Psoas muscle (tissue), 8 donors: Measurements from ENCODE around the gene TVP23C. TPM values are rescaled to one million over a fixed set of nuclear protein-coding genes. Genes with fewer than 3 reads are reported as not detected.

Source experiments
- ATAC-seq, 4 donors: fragments of 200-7000 bp; cut with Tn5 transposase; one replicate each; pipeline ENCODE4 v1.9.1; 2020; ENCODE audit warnings: moderate library complexity in 3 of 4, mild to moderate bottlenecking in 2 of 4
- DNase-seq, 2 donors: peaks; one replicate each; pipeline ENCODE4 v3.0.0-alpha.2; 2020
- H3K27ac ChIP-seq: fragments of 200-600 bp; one replicate; pipeline ENCODE4 v1.8.0; 2022
- H3K27me3 ChIP-seq, 3 donors: fragments of 200-600 bp in 1 of 3; one replicate each; pipeline versions ENCODE4 v1.6.1 to v1.8.0; 2013 to 2022; ENCODE audit warnings: low read length in 2 of 3, mild to moderate bottlenecking in 2 of 3, moderate library complexity in 1 of 3; ENCODE audit not compliant: insufficient read depth in 3 of 3
- H3K36me3 ChIP-seq, 2 donors: fragments of 200-600 bp in 1 of 2; one replicate each; pipeline versions ENCODE4 v1.6.1 to v1.8.0; 2013 to 2022; ENCODE audit warnings: low read depth in 1 of 2, mild to moderate bottlenecking in 1 of 2, moderate library complexity in 1 of 2; ENCODE audit not compliant: insufficient read depth in 1 of 2
- H3K4me1 ChIP-seq: fragments of 200-600 bp; one replicate; pipeline ENCODE4 v1.8.0; 2022
- H3K4me3 ChIP-seq: fragments of 200-600 bp; one replicate; pipeline ENCODE4 v1.8.0; 2022; ENCODE audit warnings: mild to moderate bottlenecking
- H3K9me3 ChIP-seq: fragments of 200-600 bp; one replicate; pipeline ENCODE4 v1.8.0; 2022
- whole genome bisulfite sequencing, 3 donors: extraction: QIAGEN DNeasy Blood & Tissue Kit; methylation state at CpG; one replicate each; pipeline versions ENCODE4 v1.1.6 to v1.1.7; 2013; 5-methylcytosine and 5-hydroxymethylcytosine counted together
- intact Hi-C, 2 donors: fragments of 100-400 bp; cut with DNase I; formaldehyde crosslinking; loops; one replicate each; pipeline versions ENCODE4 v1.11.0 to v1.14.2; 2022
- polyA plus RNA-seq, 3 donors: library from polyadenylated mRNA; stranded (reverse); fragments of 200-250 nt; gene quantifications; one replicate each; pipeline ENCODE4 v1.2.3, GENCODE V29; 2013
- total RNA-seq, 4 donors: library from RNA; stranded (reverse); fragmentation: NEBNext Ultra II Directional in 2 of 4; extraction: Animal tissue kit (Norgen Biotek cat#: 25700) in 2 of 4; gene quantifications; one replicate each; pipeline versions ENCODE4 v1.2.1 to v1.2.4, GENCODE V29; 2021 to 2023
- TF ChIP-seq, protein P1 (sequence below): fragments of 200-600 bp; IDR thresholded peaks from one replicate; pipeline ENCODE4 v1.8.0; 2022; ENCODE audit warnings: antibody characterized with exemption
- donor health status: healthy with polysubstance abuse.
- donor health status: DM: no; HTN: no; CAD: no; lungs with moderate emphysema.
- donor health status: Bipolar disorder and iron deficiency.
- donor health status: healthy.
- donor health status: DM: yes; HTN: yes; CAD: no.
- donor health status: DM: no; HTN: no; CAD: no.
- donor health status: DM: no; HTN: no; CAD: no.
- donor health status: DM: yes; HTN: yes; CAD: no.

Gene TVP23C
- total and polyA plus RNA-seq, 7 donors: 0.25 to 3.0 (median 1.6) TPM

DNA sequence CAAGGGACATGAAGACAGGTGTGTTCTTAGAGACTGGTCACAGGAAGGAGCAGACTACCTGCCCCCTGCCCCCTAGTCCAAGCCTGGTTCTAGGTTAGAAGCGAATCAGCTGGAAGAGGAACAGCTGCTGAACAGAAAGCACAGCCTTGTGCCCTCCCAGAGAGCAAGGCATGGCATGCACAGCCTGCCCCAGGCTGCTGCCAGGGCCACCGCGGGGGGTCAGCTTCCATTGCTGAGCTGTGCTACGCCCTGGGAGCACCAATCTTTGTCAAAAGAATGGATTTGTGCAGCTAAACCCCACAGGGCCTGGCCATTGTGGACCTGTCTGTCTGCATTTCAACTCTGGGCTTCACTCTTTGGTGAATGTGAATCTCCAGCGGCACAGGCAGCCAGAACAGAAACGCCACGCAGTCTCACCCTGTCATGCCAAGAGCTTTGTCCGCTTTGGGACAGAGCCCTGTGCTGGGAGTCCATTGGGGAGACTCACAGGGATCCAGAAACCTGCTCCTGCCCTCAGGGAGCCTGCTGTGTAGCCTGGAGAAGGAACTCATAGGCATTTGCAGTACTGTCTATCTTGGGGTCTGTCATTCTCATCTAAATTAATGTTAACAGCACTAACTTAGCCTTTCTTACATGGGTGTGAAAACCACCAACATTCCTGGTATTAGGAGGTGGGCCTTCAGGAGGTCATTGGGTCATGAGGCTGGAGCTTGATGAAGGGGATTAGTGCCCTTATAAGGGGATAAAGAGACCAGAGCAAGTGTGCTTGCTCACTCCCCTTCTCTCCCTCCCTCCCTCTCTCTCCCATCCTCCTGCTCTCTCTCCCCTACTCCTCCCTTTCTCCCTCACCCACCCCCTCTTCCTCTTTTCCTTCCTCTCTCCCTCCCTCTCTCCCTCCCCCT lies 70.2 kb downstream of the TVP23C start:
- TF ChIP-seq, protein P1, sequence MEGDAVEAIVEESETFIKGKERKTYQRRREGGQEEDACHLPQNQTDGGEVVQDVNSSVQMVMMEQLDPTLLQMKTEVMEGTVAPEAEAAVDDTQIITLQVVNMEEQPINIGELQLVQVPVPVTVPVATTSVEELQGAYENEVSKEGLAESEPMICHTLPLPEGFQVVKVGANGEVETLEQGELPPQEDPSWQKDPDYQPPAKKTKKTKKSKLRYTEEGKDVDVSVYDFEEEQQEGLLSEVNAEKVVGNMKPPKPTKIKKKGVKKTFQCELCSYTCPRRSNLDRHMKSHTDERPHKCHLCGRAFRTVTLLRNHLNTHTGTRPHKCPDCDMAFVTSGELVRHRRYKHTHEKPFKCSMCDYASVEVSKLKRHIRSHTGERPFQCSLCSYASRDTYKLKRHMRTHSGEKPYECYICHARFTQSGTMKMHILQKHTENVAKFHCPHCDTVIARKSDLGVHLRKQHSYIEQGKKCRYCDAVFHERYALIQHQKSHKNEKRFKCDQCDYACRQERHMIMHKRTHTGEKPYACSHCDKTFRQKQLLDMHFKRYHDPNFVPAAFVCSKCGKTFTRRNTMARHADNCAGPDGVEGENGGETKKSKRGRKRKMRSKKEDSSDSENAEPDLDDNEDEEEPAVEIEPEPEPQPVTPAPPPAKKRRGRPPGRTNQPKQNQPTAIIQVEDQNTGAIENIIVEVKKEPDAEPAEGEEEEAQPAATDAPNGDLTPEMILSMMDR: no peak
- no peak overlapping the region for H3K4me3 ChIP-seq
- peaks cover 11% of the 10 kb centered on the region for H3K4me1 ChIP-seq
- WGBS, 3 donors: 32 to 46% (median 39%) methylated on average over 8 of the region's 8 CpGs
- no peaks in the 10 kb centered on the region for H3K27me3 ChIP-seq
- ATAC-seq (peak in 1 of 4 donors; percentile 32), DNase-seq (no peak)
- H3K9me3 ChIP-seq: no peaks in the 10 kb centered on the region
- no peak overlapping the region for H3K27ac ChIP-seq
- intact Hi-C loops: no loop called here
- H3K36me3 ChIP-seq: no peaks in the 10 kb centered on the region

DNA sequence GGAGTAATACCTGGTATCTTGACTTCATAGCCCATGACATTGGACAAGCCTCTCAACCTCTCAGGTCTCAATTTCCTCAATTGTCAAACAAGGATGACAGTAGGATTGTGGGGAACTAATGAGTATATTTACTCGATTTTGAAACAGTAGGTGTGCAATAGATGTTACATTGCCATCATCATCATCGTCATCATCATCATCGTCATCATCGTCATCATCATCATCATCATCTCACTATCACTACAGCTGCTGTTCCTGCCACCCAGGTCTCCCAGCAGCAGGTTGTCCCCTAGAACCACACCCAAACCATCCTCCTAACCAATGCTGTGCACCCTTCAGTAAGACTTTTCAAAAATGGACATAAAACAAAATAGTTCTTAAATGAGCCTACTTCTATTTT lies 71.1 kb downstream of the TVP23C start:
- Histone ChIP-seq H3K27ac (no peak overlapping the region), H3K4me1 (peaks cover 9% of the 10 kb centered on the region), H3K36me3 (no peaks in the 10 kb centered on the region), H3K9me3 (no peaks in the 10 kb centered on the region), H3K27me3 (no peaks in the 10 kb centered on the region), H3K4me3 (no peak overlapping the region)
- ATAC-seq: no peak
- TF ChIP-seq, protein P1: no peak
- no peak for DNase-seq
- WGBS, 3 donors: 92 to 99% (median 94%) methylated on average over 4 of the region's 4 CpGs
- intact Hi-C loops: no loop called here

DNA sequence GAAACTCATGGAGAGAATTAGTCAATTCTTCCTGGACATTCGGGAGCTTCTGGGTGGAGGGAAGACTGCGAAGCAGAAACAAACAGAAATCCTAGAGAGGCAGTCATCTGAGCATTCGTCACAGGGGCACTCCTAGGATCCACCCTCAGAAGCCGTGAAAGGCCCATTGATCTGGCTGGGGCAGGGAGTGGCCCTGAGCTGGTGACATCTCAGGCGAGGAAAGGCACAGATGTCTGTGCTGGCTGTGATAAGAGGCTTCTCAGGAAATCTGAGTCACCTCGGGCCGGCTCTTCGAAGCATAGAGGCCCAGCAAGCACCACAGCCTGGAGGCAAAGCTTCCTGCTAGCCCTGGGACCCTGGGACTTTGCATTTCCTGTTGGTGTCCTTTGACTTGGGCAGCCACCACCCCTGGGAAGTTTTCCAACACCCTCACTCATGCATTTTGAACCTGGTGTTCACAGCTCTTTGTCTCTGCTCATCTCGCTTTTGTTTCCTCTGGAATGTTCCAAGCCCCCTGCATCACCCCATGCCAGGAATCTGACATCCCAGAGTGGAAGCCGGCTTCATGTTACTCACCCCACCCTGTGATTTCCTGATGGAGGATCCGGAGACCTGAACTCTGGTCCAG lies 72.5 kb downstream of the TVP23C start:
- H3K4me3 ChIP-seq: no peak overlapping the region
- intact Hi-C loops: no loop called here
- TF ChIP-seq, protein P1: no peak
- peak; percentile 82 to 89 for DNase-seq
- no peaks in the 10 kb centered on the region for H3K9me3 ChIP-seq
- no peaks in the 10 kb centered on the region for H3K4me1 ChIP-seq
- WGBS, 3 donors: 29 to 42% (median 35%) methylated on average over 11 of the region's 11 CpGs
- H3K27me3 ChIP-seq: no peaks in the 10 kb centered on the region
- peak; percentile 74 to 88 (median 86) for ATAC-seq
- H3K36me3 ChIP-seq: no peaks in the 10 kb centered on the region
- H3K27ac ChIP-seq: peak overlapping the region; percentile 60

- ATAC-seq: no peak
- Histone ChIP-seq H3K9me3 (no peaks in the 10 kb centered on the region), H3K4me1 (no peaks in the 10 kb centered on the region), H3K27ac (no peak overlapping the region), H3K4me3 (no peak overlapping the region), H3K27me3 (no peaks in the 10 kb centered on the region), H3K36me3 (no peaks in the 10 kb centered on the region)
- DNase-seq: no peak
- TF ChIP-seq, protein P1: no peak
- WGBS, 3 donors: 83 to 91% (median 83%) methylated on average over 2 of the region's 2 CpGs
- intact Hi-C loops: no loop called here
These were observed 74.7 kb downstream of the TVP23C start for GRCh38 chr17:15488557-15488956.
